ENCODE results near the gene AK3. TPM values are rescaled to one million over a fixed set of nuclear protein-coding genes. Genes with fewer than 3 reads are reported as not detected.

The AK3 gene
- total and polyA plus RNA-seq, 4 donors = 39.4 to 56.1 (median 51.7) TPM

GRCh38 chr9:4774209-4774608 is 33.2 kb upstream of the AK3 start:
- Histone ChIP-seq H3K36me3 (ENCODE audit: control insufficient read depth in 1 of 2, insufficient read depth in 2 of 2, low read length in 1 of 2) (no peaks in the 10 kb centered on the region), H3K4me1 (ENCODE audit: control insufficient read depth in 1 of 2, insufficient read depth in 2 of 2, low read length in 2 of 2) (no peaks in the 10 kb centered on the region), H3K27me3 (ENCODE audit: control insufficient read depth in 1 of 2, insufficient read depth in 2 of 2, low read length in 1 of 2) (no peaks in the 10 kb centered on the region), H3K9me3 (ENCODE audit: control insufficient read depth, low read length) (no peaks in the 10 kb centered on the region), H3K27ac (ENCODE audit: low read depth in 1 of 2, low read length in 2 of 2) (no peak overlapping the region), H3K4me3 (ENCODE audit: low read length in 2 of 2) (no peak overlapping the region)
- WGBS, 2 donors = 38 to 41% methylated on average over 1 of the region's 1 CpG
- no peak for DNase-seq
- intact Hi-C loops (cut with DNase I) = no loop called here
- ATAC-seq (ENCODE audit: low FRiP score) = peak; percentile 76

GRCh38 chr9:4771788-4772187 is 30.8 kb upstream of the AK3 start:
- WGBS, 2 donors = 94 to 97% methylated on average over 1 of the region's 1 CpG
- DNase-seq = no peak
- intact Hi-C loops (cut with DNase I) = no loop called here

GRCh38 chr9:4769321-4770080 is 28.5 kb upstream of the AK3 start:
- Histone ChIP-seq H3K4me3 (ENCODE audit: low read length in 2 of 2) (no peak overlapping the region), H3K27me3 (ENCODE audit: control insufficient read depth in 1 of 2, insufficient read depth in 2 of 2, low read length in 1 of 2) (no peaks in the 10 kb centered on the region), H3K4me1 (ENCODE audit: control insufficient read depth in 1 of 2, insufficient read depth in 2 of 2, low read length in 2 of 2) (no peaks in the 10 kb centered on the region), H3K36me3 (ENCODE audit: control insufficient read depth in 1 of 2, insufficient read depth in 2 of 2, low read length in 1 of 2) (no peaks in the 10 kb centered on the region), H3K9me3 (ENCODE audit: control insufficient read depth, low read length) (no peaks in the 10 kb centered on the region), H3K27ac (ENCODE audit: low read depth in 1 of 2, low read length in 2 of 2) (no peak overlapping the region)
- WGBS, 2 donors = 85 to 88% methylated on average over 7 of the region's 7 CpGs
- DNase-seq = no peak
- no peak for ATAC-seq (ENCODE audit: low FRiP score)
- intact Hi-C loops (cut with DNase I) = loop anchor here in 1 of 2 donors (10.0 kb wide), 1 partner anchor 305 kb away; no protein-coding TSS in a partner anchor

More at GRCh38 chr9:4771788-4772187, 30.8 kb upstream of the AK3 start:
- no peak overlapping the region for H3K4me3 ChIP-seq (ENCODE audit: low read length in 2 of 2)
- no peaks in the 10 kb centered on the region for H3K27me3 ChIP-seq (ENCODE audit: control insufficient read depth in 1 of 2, insufficient read depth in 2 of 2, low read length in 1 of 2)
- no peaks in the 10 kb centered on the region for H3K9me3 ChIP-seq (ENCODE audit: control insufficient read depth, low read length)
- H3K4me1 ChIP-seq (ENCODE audit: control insufficient read depth in 1 of 2, insufficient read depth in 2 of 2, low read length in 2 of 2) = no peaks in the 10 kb centered on the region
- H3K36me3 ChIP-seq (ENCODE audit: control insufficient read depth in 1 of 2, insufficient read depth in 2 of 2, low read length in 1 of 2) = no peaks in the 10 kb centered on the region
- no peak overlapping the region for H3K27ac ChIP-seq (ENCODE audit: low read depth in 1 of 2, low read length in 2 of 2)
- ATAC-seq (ENCODE audit: low FRiP score) = no peak

- no peaks in the 10 kb centered on the region for H3K9me3 ChIP-seq (ENCODE audit: control insufficient read depth, low read length)
- no peaks in the 10 kb centered on the region for H3K4me1 ChIP-seq (ENCODE audit: control insufficient read depth in 1 of 2, insufficient read depth in 2 of 2, low read length in 2 of 2)
- intact Hi-C loops (cut with DNase I) = loop anchor here in 1 of 2 donors (10.0 kb wide), 1 partner anchor 306 kb away; no protein-coding TSS in a partner anchor
- ATAC-seq (ENCODE audit: low FRiP score) (no peak), DNase-seq (no peak)
- H3K36me3 ChIP-seq (ENCODE audit: control insufficient read depth in 1 of 2, insufficient read depth in 2 of 2, low read length in 1 of 2) = no peaks in the 10 kb centered on the region
- no peak overlapping the region for H3K27ac ChIP-seq (ENCODE audit: low read depth in 1 of 2, low read length in 2 of 2)
- H3K4me3 ChIP-seq (ENCODE audit: low read length in 2 of 2) = no peak overlapping the region
- H3K27me3 ChIP-seq (ENCODE audit: control insufficient read depth in 1 of 2, insufficient read depth in 2 of 2, low read length in 1 of 2) = no peaks in the 10 kb centered on the region
Measured at GRCh38 chr9:4768681-4769080, 27.7 kb upstream of the AK3 start.

- no peaks in the 10 kb centered on the region for H3K9me3 ChIP-seq (ENCODE audit: control insufficient read depth, low read length)
- no peaks in the 10 kb centered on the region for H3K4me1 ChIP-seq (ENCODE audit: control insufficient read depth in 1 of 2, insufficient read depth in 2 of 2, low read length in 2 of 2)
- ATAC-seq (ENCODE audit: low FRiP score) = no peak
- H3K36me3 ChIP-seq (ENCODE audit: control insufficient read depth in 1 of 2, insufficient read depth in 2 of 2, low read length in 1 of 2) = no peaks in the 10 kb centered on the region
- WGBS, 2 donors = 62 to 86% methylated on average over 3 of the region's 3 CpGs
- H3K27ac ChIP-seq (ENCODE audit: low read depth in 1 of 2, low read length in 2 of 2) = no peak overlapping the region
- H3K27me3 ChIP-seq (ENCODE audit: control insufficient read depth in 1 of 2, insufficient read depth in 2 of 2, low read length in 1 of 2) = no peaks in the 10 kb centered on the region
- H3K4me3 ChIP-seq (ENCODE audit: low read length in 2 of 2) = no peak overlapping the region
- intact Hi-C loops (cut with DNase I) = loop anchor here (5.0 to 10.0 kb wide), 3 partner anchors 88 to 663 kb away; no protein-coding TSS in a partner anchor
- no peak for DNase-seq
Measured at GRCh38 chr9:4764033-4764432, 23.0 kb upstream of the AK3 start.

GRCh38 chr9:4762886-4763541 is 22.0 kb upstream of the AK3 start:
- Histone ChIP-seq H3K9me3 (ENCODE audit: control insufficient read depth, low read length) (no peaks in the 10 kb centered on the region), H3K27me3 (ENCODE audit: control insufficient read depth in 1 of 2, insufficient read depth in 2 of 2, low read length in 1 of 2) (no peaks in the 10 kb centered on the region), H3K4me3 (ENCODE audit: low read length in 2 of 2) (no peak overlapping the region), H3K27ac (ENCODE audit: low read depth in 1 of 2, low read length in 2 of 2) (no peak overlapping the region), H3K4me1 (ENCODE audit: control insufficient read depth in 1 of 2, insufficient read depth in 2 of 2, low read length in 2 of 2) (no peaks in the 10 kb centered on the region), H3K36me3 (ENCODE audit: control insufficient read depth in 1 of 2, insufficient read depth in 2 of 2, low read length in 1 of 2) (no peaks in the 10 kb centered on the region)
- ATAC-seq (ENCODE audit: low FRiP score) (peak; percentile 66), DNase-seq (peak in 1 of 2 donors; percentile 81)
- WGBS, 2 donors = 32 to 48% methylated on average over 14 of the region's 14 CpGs
- intact Hi-C loops (cut with DNase I) = loop anchor here (2.0 to 10.0 kb wide), 4 partner anchors 89 to 664 kb away; no protein-coding TSS in a partner anchor

- ATAC-seq (ENCODE audit: low FRiP score) (peak; percentile 79), DNase-seq (peak; percentile 75 to 82)
- no peaks in the 10 kb centered on the region for H3K9me3 ChIP-seq (ENCODE audit: control insufficient read depth, low read length)
- H3K4me1 ChIP-seq (ENCODE audit: control insufficient read depth in 1 of 2, insufficient read depth in 2 of 2, low read length in 2 of 2) = no peaks in the 10 kb centered on the region
- 21 to 23% methylated on average over 22 of the region's 22 CpGs for WGBS, 2 donors
- no peak overlapping the region for H3K4me3 ChIP-seq (ENCODE audit: low read length in 2 of 2)
- no peaks in the 10 kb centered on the region for H3K27me3 ChIP-seq (ENCODE audit: control insufficient read depth in 1 of 2, insufficient read depth in 2 of 2, low read length in 1 of 2)
- H3K36me3 ChIP-seq (ENCODE audit: control insufficient read depth in 1 of 2, insufficient read depth in 2 of 2, low read length in 1 of 2) = no peaks in the 10 kb centered on the region
- intact Hi-C loops (cut with DNase I) = loop anchor here (2.0 to 10.0 kb wide), 4 partner anchors 90 to 665 kb away; no protein-coding TSS in a partner anchor
- no peak overlapping the region for H3K27ac ChIP-seq (ENCODE audit: low read depth in 1 of 2, low read length in 2 of 2)
Measured at GRCh38 chr9:4762108-4762885, 21.3 kb upstream of the AK3 start.

- Histone ChIP-seq H3K9me3 (ENCODE audit: control insufficient read depth, low read length) (no peaks in the 10 kb centered on the region), H3K27me3 (ENCODE audit: control insufficient read depth in 1 of 2, insufficient read depth in 2 of 2, low read length in 1 of 2) (no peaks in the 10 kb centered on the region), H3K27ac (ENCODE audit: low read depth in 1 of 2, low read length in 2 of 2) (no peak overlapping the region), H3K4me3 (ENCODE audit: low read length in 2 of 2) (no peak overlapping the region), H3K36me3 (ENCODE audit: control insufficient read depth in 1 of 2, insufficient read depth in 2 of 2, low read length in 1 of 2) (no peaks in the 10 kb centered on the region), H3K4me1 (ENCODE audit: control insufficient read depth in 1 of 2, insufficient read depth in 2 of 2, low read length in 2 of 2) (no peaks in the 10 kb centered on the region)
- intact Hi-C loops (cut with DNase I) = loop anchor here (1.0 to 10.0 kb wide), 4 partner anchors 92 to 667 kb away; no protein-coding TSS in a partner anchor
- 71 to 85% methylated on average over 3 of the region's 3 CpGs for WGBS, 2 donors
- DNase-seq (no peak), ATAC-seq (ENCODE audit: low FRiP score) (peak; percentile 45)
Measured at GRCh38 chr9:4760122-4760521, 19.1 kb upstream of the AK3 start.

Measured in aorta (tissue), 5 donors.